Frontal cortex (tissue), 4 donors: ENCODE data around the gene AFAP1L1. TPM values are rescaled to one million over a fixed set of nuclear protein-coding genes. Genes with fewer than 3 reads are reported as not detected.

ENCODE experiments used
- DNase-seq, 2 donors: peaks; one replicate each; pipeline ENCODE4 v3.0.0; 2012; ENCODE audit warnings: low spot score in 2 of 2
- FAIRE-seq: peaks from 2 replicates; lab custom pipeline; 2012; peaks lifted over from hg19 to GRCh38; lab: Jason Lieb, UNC
- total RNA-seq: library from RNA; depleted of rRNA; stranded (reverse); fragments of >200 nt; gene quantifications from one replicate; pipeline ENCODE4 v1.2.3, GENCODE V29; 2014
- donor health status: control.
- donor health status: control.
- donor health status: control.

Gene AFAP1L1
- total RNA-seq = 4.9 TPM

DNA sequence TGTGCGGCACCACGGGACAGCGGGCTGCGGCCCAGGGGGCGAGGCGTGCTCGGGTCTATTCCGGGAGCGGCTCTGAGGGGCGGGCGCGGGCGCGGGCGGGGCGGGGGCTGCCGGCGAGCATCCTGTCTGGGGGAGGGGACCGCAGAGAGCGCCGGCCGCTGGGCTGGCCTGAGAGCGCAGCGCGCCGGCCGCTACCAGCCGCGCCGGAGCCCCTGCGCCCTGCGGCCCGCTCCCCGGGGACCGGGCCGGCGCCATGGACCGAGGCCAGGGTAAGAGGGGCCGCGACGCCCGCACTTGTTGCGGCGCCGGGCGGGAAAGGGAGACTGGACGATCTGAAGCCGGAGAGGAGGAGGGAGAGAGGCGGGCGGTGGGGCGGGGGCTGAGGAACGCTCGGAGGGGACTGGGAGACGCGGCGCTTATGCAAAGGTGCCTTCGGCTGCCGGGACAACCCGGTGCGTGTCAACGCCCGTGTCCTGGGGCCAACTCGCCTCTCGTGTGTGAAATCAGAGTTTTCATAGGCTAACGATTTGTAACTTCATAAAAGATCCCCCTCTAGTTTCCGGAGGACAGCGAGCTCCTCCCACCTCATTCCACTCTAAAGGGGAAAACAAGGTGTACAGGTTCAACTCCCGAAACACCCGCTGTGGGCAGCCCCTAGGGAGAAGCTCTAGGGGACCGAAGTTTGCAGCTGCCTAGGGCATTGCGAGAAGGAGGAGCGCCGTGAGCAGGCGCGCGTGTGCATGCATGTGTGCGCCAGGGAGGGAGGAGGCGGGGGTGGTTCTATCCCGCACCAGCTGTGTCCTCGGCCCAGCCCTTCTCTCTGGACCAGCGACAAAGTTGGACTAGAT is at the start of gene AFAP1L1:
TSS of gene AFAP1L1 (plus strand) at position 144 of the 848 bp plus-strand sequence. CDS start at position 254, 110 bp downstream.
- no peak for FAIRE-seq
- DNase-seq = peak; percentile 57 to 69

- DNase-seq (no peak), FAIRE-seq (no peak)
Measured at GRCh38 chr5:149223081-149223848, 48.4 kb upstream of the AFAP1L1 start.

GRCh38 chr5:149224282-149224681 is 47.4 kb upstream of the AFAP1L1 start:
- DNase-seq (no peak), FAIRE-seq (no peak)

GRCh38 chr5:149227168-149227826 is 44.4 kb upstream of the AFAP1L1 start:
- no peak for DNase-seq

DNA sequence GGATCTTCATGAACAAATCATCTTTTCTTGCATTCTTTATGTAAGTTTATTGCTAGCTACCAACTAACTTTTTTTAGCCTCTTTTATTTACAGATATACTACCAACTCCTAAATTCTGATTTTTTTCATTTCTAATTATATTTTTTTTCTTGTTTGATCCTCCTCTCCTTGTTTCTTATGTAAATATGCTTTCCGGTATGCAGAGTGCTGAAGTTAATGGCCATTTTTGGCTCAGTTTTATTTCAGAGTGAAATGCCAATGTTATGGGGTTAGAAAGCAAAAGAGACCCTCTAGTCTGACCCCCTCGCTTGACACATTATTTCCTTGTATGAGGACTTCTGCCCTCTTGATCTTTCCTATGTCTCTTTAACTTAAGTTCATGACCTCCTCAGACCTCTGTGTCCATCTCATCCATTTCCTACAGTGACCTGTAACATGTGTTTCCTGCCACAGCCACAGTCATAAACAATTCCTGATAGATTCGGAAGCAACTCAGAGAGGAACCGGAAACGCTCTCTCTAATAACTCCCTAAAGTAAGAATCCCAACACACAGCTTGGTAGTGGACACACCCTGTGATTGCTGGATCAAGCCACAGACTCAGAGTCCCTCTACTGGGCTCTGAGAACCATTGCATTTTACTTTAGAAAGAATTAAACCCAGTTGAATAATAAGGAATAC is 42.9 kb upstream of the AFAP1L1 start:
- peak; percentile 36 to 51 for DNase-seq

More at GRCh38 chr5:149227168-149227826, 44.4 kb upstream of the AFAP1L1 start:
- no peak for FAIRE-seq

GRCh38 chr5:149229298-149229937 is 42.2 kb upstream of the AFAP1L1 start:
- DNase-seq = no peak
- FAIRE-seq = no peak

More for the DNA sequence above, 42.9 kb upstream of the AFAP1L1 start:
- FAIRE-seq = peak; percentile 15

DNA sequence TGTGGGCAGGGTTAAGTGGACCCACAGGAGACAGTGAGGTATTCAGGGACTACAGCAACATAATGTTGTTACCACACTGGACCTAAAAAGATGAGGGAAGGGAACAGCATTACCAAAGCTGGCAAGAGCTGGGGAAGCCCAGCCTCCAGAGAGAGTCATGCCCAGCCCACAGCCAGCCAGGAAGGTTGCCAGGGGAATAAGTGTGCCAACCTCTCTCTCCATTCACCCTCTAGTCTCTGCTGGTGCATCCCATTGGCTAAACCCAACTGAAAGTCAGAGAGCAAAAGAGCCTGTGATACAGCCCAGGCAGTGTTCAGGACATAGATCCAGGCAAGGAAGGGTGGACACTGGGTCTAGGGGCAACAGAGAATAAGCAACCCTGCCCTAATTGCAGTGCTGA is 35.8 kb upstream of the AFAP1L1 start:
- FAIRE-seq (no peak), DNase-seq (no peak)

DNA sequence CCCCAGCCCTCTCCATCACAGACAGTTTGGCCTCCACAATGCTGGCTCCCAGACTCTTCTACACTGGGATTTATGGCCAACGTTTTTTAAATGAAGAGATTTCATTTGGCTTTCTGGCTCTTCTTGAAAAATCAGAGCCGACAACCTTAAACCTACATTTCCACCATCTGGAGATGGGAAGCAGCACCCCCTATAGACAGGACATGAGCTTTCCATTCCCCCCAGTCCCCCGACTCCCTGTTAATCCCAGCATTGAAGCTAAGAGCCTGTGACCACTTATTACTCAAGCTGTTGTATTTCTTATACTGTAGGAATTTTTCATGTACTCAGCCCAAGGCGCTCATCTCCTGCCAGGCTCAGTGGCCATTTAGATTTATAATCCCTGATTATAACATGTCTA is 34.0 kb upstream of the AFAP1L1 start:
- no peak for FAIRE-seq
- no peak for DNase-seq

DNA sequence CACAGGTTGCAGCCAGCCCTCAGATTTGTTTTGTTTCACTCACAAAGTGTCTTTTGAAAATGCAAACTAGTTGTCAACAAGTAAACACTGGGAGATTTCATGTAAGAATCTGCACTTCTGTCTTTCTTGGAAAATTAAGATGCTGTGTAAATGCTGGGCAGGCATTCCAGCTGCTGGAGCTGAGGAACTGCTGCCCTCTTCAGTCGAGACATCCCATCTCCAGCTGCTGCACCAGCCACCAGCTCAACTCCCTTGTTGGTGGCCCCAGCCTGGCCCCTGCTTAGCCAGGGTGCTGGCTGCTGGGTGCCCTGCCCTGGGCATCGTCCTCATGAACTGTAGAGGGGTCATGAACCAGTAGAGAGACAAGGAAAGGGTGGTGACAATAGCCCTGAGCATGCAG is 33.1 kb upstream of the AFAP1L1 start:
- DNase-seq (peak in 1 of 2 donors; percentile 30), FAIRE-seq (no peak)

- FAIRE-seq = no peak
Measured at GRCh38 chr5:149239917-149240316, 31.7 kb upstream of the AFAP1L1 start.

DNA sequence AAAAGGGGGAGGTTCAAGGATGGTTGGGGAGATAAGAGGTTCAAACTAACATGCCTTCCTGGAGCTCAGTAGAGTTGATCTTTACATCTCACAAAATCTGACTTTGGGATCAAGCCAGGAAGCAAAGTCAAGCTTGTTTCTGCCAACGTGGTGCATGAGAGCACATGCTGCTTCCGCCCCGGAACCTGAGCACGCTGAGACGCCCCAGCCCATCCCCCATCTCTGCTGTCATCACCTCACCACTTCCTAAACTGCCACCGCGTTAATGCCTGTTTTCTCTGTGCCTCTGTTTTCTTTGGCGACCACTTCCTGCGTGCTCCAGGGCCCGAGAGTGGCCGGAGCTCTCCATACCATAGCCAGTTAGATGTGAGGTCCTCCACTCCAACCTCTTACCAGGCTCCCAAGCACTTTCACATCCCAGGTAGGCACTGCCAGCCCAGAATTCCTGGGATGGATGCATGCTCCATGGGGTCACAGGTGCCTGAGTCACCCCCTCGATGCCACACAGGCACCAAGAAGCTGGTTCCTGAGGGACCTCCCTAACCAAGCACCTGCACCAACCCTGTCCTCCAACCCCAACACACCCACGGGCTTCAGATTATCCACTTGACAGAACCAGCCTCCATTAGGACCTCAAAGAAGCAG is 31.2 kb upstream of the AFAP1L1 start:
- no peak for DNase-seq
- FAIRE-seq = no peak

More at GRCh38 chr5:149239917-149240316, 31.7 kb upstream of the AFAP1L1 start:
- no peak for DNase-seq

DNA sequence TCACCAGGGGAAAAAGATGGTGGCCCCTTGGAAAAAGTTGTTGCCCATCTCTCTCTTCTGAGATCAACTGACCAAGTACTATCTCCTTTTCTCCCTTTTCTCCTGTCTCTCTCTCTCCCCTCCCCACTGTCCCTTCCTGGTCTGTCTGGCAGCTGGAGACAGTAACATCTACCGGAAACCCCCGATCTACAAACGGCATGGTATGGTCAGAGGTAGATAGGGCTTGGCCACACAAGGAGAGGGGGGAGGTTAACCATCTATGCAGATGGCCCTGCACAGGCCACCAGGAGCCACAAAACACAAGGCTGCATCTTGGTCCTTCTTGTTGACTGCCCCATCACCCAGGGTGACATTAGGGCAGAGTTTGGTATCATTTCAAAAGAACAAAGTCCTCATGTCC is 29.3 kb upstream of the AFAP1L1 start:
- DNase-seq (no peak), FAIRE-seq (no peak)

GRCh38 chr5:149246906-149247305 is 24.8 kb upstream of the AFAP1L1 start:
- FAIRE-seq (no peak), DNase-seq (no peak)

DNA sequence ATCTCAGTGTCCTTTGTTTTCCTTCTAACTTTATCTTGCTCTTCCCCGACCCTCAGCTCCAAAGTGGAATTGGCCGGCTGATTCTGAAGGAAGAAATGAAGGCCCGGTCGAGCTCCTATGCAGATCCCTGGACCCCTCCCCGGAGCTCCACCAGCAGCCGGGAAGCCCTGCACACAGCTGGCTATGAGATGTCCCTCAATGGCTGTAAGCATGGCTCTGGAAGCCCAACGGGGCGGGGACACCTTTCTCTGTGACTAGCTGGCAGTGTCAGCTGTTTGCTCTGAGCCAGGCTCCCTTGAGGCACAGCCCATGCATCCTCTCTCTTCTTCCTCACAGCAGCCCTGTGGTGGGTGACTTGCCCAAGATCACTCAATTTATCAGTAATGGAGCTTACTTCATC is 23.9 kb upstream of the AFAP1L1 start:
- no peak for FAIRE-seq
- no peak for DNase-seq

DNA sequence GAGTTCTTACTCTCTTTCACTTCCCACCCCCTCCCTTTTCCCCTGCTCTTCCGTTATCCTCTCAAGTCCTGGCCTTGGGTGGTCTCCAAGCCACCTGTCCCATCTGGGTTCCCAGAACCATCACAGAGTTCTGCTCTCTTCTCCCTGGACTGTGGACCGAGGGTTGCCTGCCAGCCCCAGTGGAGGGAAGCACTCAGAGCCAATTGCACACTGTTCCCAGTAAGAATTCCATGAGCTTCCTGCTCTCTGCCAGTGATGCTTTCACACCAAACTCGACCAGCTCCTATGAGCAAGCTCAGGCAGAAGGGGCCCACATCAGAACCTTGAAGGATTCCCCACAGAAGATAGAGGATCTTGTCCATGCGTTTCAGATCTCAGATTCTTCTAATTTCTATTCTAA is 20.1 kb upstream of the AFAP1L1 start:
- DNase-seq (no peak), FAIRE-seq (no peak)

- DNase-seq = no peak
- FAIRE-seq = no peak
Measured at GRCh38 chr5:149254506-149254905, 17.2 kb upstream of the AFAP1L1 start.

DNA sequence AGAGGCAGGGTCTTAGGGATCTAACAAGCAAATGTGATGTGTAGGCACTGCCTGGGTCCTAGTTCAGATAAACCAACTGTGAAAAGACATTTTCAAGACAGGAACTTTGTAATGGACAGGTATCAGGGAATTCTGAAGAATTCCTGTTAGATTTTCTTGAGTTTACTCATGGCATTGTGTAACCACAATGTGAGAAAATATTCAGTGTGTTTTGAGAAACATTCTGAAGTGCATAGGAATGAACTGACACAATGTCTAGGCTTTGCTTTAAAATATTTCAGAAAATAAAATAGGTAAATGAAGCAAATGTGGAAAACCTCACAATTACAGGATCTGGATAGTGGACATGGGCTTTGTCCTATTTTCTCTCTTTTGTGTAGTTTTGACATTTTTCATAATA is 15.2 kb upstream of the AFAP1L1 start:
- FAIRE-seq (no peak), DNase-seq (no peak)

DNA sequence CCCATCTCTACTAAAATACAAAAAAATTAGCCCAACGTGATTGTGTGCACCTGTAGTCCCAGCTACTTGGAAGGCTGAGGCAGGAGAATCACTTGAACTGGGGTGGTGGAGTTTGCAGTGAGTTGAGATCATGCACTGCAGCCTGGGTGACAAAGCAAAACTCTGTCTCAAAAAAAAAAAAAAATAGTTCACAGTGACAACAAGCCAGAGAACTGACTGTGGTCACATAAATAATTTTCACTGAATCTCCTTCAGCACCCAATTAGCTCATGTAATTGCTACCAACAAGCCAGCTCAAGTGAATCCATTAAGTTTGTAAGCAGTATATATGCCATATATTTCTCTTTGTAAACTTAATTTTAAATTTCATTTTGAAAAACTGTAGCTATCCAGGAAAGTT is 14.5 kb upstream of the AFAP1L1 start:
- DNase-seq = no peak
- no peak for FAIRE-seq
